ENCODE measurements around the gene CYBA.
A peak's percentile ranks its signal among the peaks of the same experiment; 100 is the strongest.

CYBA gene

GRCh38 chr16:88686439-88687253 is 35.8 kb upstream of the CYBA start, which contains the start of gene SNAI3:
Gene SNAI3, minus strand, starts transcription at chr16:88686507. Its CDS starts 101 bp downstream, at chr16:88686406.
- no peak for TF ChIP-seq CTCF (IDR thresholded peaks at IDR 0.05; ENCODE audit: control extremely low read depth, extremely low read depth, low read depth, missing control alignments)
- peak; percentile 95 for DNase-seq (ENCODE audit: extremely low spot score)
- ChIA-PET CTCF (interaction anchor here (0.9 to 1.8 kb wide), 6 partner anchors 12 to 56 kb away, joined by 3 to 4 read pairs (median 4); no protein-coding TSS in a partner anchor), POLR2A (interaction anchor here (0.5 to 1.1 kb wide), 2 partner anchors 16 to 129 kb away, joined by 3 to 4 read pairs; no protein-coding TSS in a partner anchor)

GRCh38 chr16:88686062-88686438 is 35.2 kb upstream of the CYBA start:
- ChIA-PET CTCF (interaction anchor here (0.9 to 1.8 kb wide), 2 partner anchors 19 to 51 kb away, joined by 3 to 4 read pairs; no protein-coding TSS in a partner anchor), POLR2A (no interaction called here)
- DNase-seq (ENCODE audit: extremely low spot score), result peak; percentile 53
- TF ChIP-seq CTCF (IDR thresholded peaks at IDR 0.05; ENCODE audit: control extremely low read depth, extremely low read depth, low read depth, missing control alignments), result no peak

- ChIA-PET CTCF (interaction anchor here (0.9 to 1.8 kb wide), 7 partner anchors 16 to 52 kb away, joined by 3 to 4 read pairs (median 3); no protein-coding TSS in a partner anchor), POLR2A (no interaction called here)
- DNase-seq (ENCODE audit: extremely low spot score), result peak; percentile 53
- TF ChIP-seq CTCF (IDR thresholded peaks at IDR 0.05; ENCODE audit: control extremely low read depth, extremely low read depth, low read depth, missing control alignments), result peak; percentile 35
Measured at GRCh38 chr16:88685156-88686061, 34.6 kb upstream of the CYBA start.

- ChIA-PET POLR2A (no interaction called here), CTCF (interaction anchor here (0.9 to 1.8 kb wide), 6 partner anchors 15 to 51 kb away, joined by 3 to 4 read pairs (median 4); no protein-coding TSS in a partner anchor)
- no peak for DNase-seq (ENCODE audit: extremely low spot score)
- TF ChIP-seq CTCF (IDR thresholded peaks at IDR 0.05; ENCODE audit: control extremely low read depth, extremely low read depth, low read depth, missing control alignments), result no peak
Measured at GRCh38 chr16:88684569-88685155, 33.8 kb upstream of the CYBA start.

GRCh38 chr16:88681709-88682451 is 31.0 kb upstream of the CYBA start:
- POLR2A ChIA-PET, result interaction anchor here (0.5 kb wide), 2 partner anchors 48 to 522 kb away, joined by 4 to 6 read pairs; no protein-coding TSS in a partner anchor
- DNase-seq (ENCODE audit: extremely low spot score), result peak; percentile 91
- TF ChIP-seq CTCF (IDR thresholded peaks at IDR 0.05; ENCODE audit: control extremely low read depth, extremely low read depth, low read depth, missing control alignments), result no peak
- CTCF ChIA-PET, result interaction anchor here (0.9 to 1.8 kb wide), 5 partner anchors 8 to 56 kb away, joined by 3 to 5 read pairs (median 5); partner anchors contain the start of gene MVD
